ENCODE results near the gene SMARCA4. TPM values are rescaled to one million over a fixed set of nuclear protein-coding genes. Genes with fewer than 3 reads are reported as not detected.
A peak's percentile ranks its signal among the peaks of the same experiment; 100 is the strongest.
"Not testable (repeated sequence)": the region's sequence is repeated elsewhere in the genome, so short reads cannot be mapped to it uniquely, and the experiment has no call there.

The SMARCA4 gene
- total RNA-seq, 1 experiment from 2014 or later = 105 TPM

GRCh38 chr19:11096210-11096841, 135.5 kb downstream of the SMARCA4 start:
- DNase-seq (ENCODE audit: low read depth) = peak; percentile 56

- DNase-seq (ENCODE audit: low read depth) = not testable (repeated sequence)
Observed at GRCh38 chr19:11097367-11097766, 136.5 kb downstream of the SMARCA4 start.

- DNase-seq (ENCODE audit: low read depth) = no peak
Observed at GRCh38 chr19:11098327-11098726, 137.5 kb downstream of the SMARCA4 start.

GRCh38 chr19:11098861-11099260, 138.0 kb downstream of the SMARCA4 start:
- DNase-seq (ENCODE audit: low read depth) = no peak

- DNase-seq (ENCODE audit: low read depth) = no peak
Observed at GRCh38 chr19:11100049-11100448, 139.2 kb downstream of the SMARCA4 start.

- no peak for DNase-seq (ENCODE audit: low read depth)
Observed at GRCh38 chr19:11101057-11101456, 140.2 kb downstream of the SMARCA4 start.

- no peak for DNase-seq (ENCODE audit: low read depth)
Observed at GRCh38 chr19:11102944-11103343, 142.1 kb downstream of the SMARCA4 start.

- DNase-seq (ENCODE audit: low read depth) = not testable (repeated sequence)
Observed at GRCh38 chr19:11103667-11104066, 142.8 kb downstream of the SMARCA4 start.

GRCh38 chr19:11105014-11105636, 144.3 kb downstream of the SMARCA4 start:
- no peak for DNase-seq (ENCODE audit: low read depth)

GRCh38 chr19:11106477-11106876, 145.6 kb downstream of the SMARCA4 start:
- no peak for DNase-seq (ENCODE audit: low read depth)

GRCh38 chr19:11108746-11109145, 147.9 kb downstream of the SMARCA4 start:
- no peak for DNase-seq (ENCODE audit: low read depth)

GRCh38 chr19:11111117-11111770, 150.4 kb downstream of the SMARCA4 start:
- no peak for DNase-seq (ENCODE audit: low read depth)

- DNase-seq (ENCODE audit: low read depth) = no peak
Observed at GRCh38 chr19:11111771-11112144, 150.9 kb downstream of the SMARCA4 start.

Other genes with a start within 250 kb of the SMARCA4 start
- 75.3 and 80.3 TPM in 2 replicates for gene DNM2, start 243.0 kb upstream of the SMARCA4 start, total RNA-seq (2014; rRNA removed)
- gene TMED1, start 124.8 kb upstream of the SMARCA4 start, total RNA-seq (2014; rRNA removed) = 52.1 and 52.9 TPM in 2 replicates
- not detected in 2 replicates for gene C19orf38, start 112.6 kb upstream of the SMARCA4 start, total RNA-seq (2014; rRNA removed)
- gene CARM1, start 89.5 kb upstream of the SMARCA4 start, total RNA-seq (2014; rRNA removed) = 37.4 and 42.1 TPM in 2 replicates
- 64.0 and 72.4 TPM in 2 replicates for gene YIPF2, start 32.4 kb upstream of the SMARCA4 start, total RNA-seq (2014; rRNA removed)
- 34.7 and 37.1 TPM in 2 replicates for gene TIMM29, start 32.2 kb upstream of the SMARCA4 start, total RNA-seq (2014; rRNA removed)
- gene LDLR, start 128.4 kb downstream of the SMARCA4 start, total RNA-seq (2014; rRNA removed) = 48.3 and 64.4 TPM in 2 replicates
- gene SPC24, start 194.8 kb downstream of the SMARCA4 start, total RNA-seq (2014; rRNA removed) = 105 and 142 TPM in 2 replicates
- 336 and 345 TPM in 2 replicates for gene KANK2, start 236.5 kb downstream of the SMARCA4 start, total RNA-seq (2014; rRNA removed)

All from LHCN-M2 (cell line).